ENCODE data around the gene RRP7A.

GRCh38 chr22:42562684-42563083, 43.1 kb upstream of the RRP7A start:
- TF ChIP-seq OSR1 (CRISPR knock-in tag; IDR thresholded peaks at IDR 0.05) (no peak), CREB5 (CRISPR knock-in tag; IDR thresholded peaks at IDR 0.05; ENCODE audit: low read depth) (no peak), PATZ1 (CRISPR knock-in tag; IDR thresholded peaks at IDR 0.05; ENCODE audit: borderline replicate concordance) (no peak)
